Effector CD4-positive, alpha-beta T cell (primary cell): ENCODE measurements around the gene UGT1A6.
"Not testable (repeated sequence)": the region's sequence is repeated elsewhere in the genome, so short reads cannot be mapped to it uniquely, and the experiment has no call there.

Source experiments
- DNase-seq: peaks from one replicate; pipeline ENCODE4 v3.0.0-alpha.2; 2020

The UGT1A6 gene

GRCh38 chr2:233736868-233737653, 44.4 kb downstream of the UGT1A6 start:
- DNase-seq, result not testable (repeated sequence)

GRCh38 chr2:233740870-233741269, 48.2 kb downstream of the UGT1A6 start:
- no peak for DNase-seq

GRCh38 chr2:233743464-233744259, 51.0 kb downstream of the UGT1A6 start:
- no peak for DNase-seq

GRCh38 chr2:233745073-233745755, 52.5 kb downstream of the UGT1A6 start:
- DNase-seq, result no peak

GRCh38 chr2:233745838-233746237, 53.1 kb downstream of the UGT1A6 start:
- DNase-seq, result not testable (repeated sequence)

- no peak for DNase-seq
Measured at GRCh38 chr2:233746475-233747282, 54.0 kb downstream of the UGT1A6 start.

GRCh38 chr2:233747283-233747544, 54.5 kb downstream of the UGT1A6 start:
- DNase-seq, result no peak

- DNase-seq, result not testable (repeated sequence)
Measured at GRCh38 chr2:233750689-233751088, 58.0 kb downstream of the UGT1A6 start.

- not testable (repeated sequence) for DNase-seq
Measured at GRCh38 chr2:233751212-233752009, 58.7 kb downstream of the UGT1A6 start.

- DNase-seq, result no peak
Measured at GRCh38 chr2:233754872-233755611, 62.4 kb downstream of the UGT1A6 start.

- DNase-seq, result no peak
Measured at GRCh38 chr2:233756429-233757081, 63.9 kb downstream of the UGT1A6 start.

- DNase-seq, result no peak
Measured at GRCh38 chr2:233758141-233758540, 65.5 kb downstream of the UGT1A6 start.

- DNase-seq, result no peak
Measured at GRCh38 chr2:233758849-233759248, 66.2 kb downstream of the UGT1A6 start.

GRCh38 chr2:233760043-233760442, 67.4 kb downstream of the UGT1A6 start, which contains the start of gene UGT1A1:
Gene UGT1A1 (plus strand): TSS chr2:233760270. CDS start chr2:233760288, 18 bp downstream.
- no peak for DNase-seq

GRCh38 chr2:233761040-233761769, 68.5 kb downstream of the UGT1A6 start:
- no peak for DNase-seq

- no peak for DNase-seq
Measured at GRCh38 chr2:233764264-233764663, 71.6 kb downstream of the UGT1A6 start.

- DNase-seq, result no peak
Measured at GRCh38 chr2:233764761-233765160, 72.1 kb downstream of the UGT1A6 start.

GRCh38 chr2:233766416-233766815, 73.7 kb downstream of the UGT1A6 start:
- DNase-seq, result no peak

GRCh38 chr2:233768076-233768475, 75.4 kb downstream of the UGT1A6 start:
- DNase-seq, result no peak

GRCh38 chr2:233769260-233769659, 76.6 kb downstream of the UGT1A6 start:
- DNase-seq, result no peak
